Neural progenitor cell (in vitro differentiated cells): ENCODE data around the gene REG1A.

Source experiments
- EZH2 ChIP-seq: fragments of 200-600 bp; sonication (generic); IDR thresholded peaks from 2 replicates; pipeline ENCODE4 v1.6.1; 2017; ENCODE audit warnings: antibody characterized with exemption, mild to moderate bottlenecking, moderate library complexity
- TF ChIP-seq, protein P1 (sequence below): fragments of 200-600 bp; sonication (generic); IDR thresholded peaks from 2 replicates; pipeline ENCODE4 v1.5.1; 2017; ENCODE audit warnings: antibody characterized with exemption, mild to moderate bottlenecking

DNA sequence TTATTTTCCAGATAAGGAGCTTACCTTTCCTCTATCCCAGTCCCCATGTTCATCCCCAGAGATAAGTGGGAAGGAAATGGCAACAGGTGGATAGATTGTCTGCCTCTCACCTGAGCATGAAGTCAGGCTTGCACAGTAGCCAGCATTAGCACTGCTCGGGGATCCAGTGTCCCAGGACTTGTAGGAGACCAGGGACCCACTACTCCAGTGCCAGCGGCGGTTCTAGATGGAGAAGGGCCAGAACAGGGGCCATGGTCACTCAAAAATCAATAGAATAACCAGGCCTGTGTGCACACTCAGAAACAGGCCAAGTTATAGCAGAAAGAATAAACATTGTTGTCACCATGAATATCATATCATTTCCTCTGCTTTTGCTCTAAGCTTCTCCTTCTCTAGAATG, 34.9 kb upstream of the REG1A start:
- TF ChIP-seq, protein P1, sequence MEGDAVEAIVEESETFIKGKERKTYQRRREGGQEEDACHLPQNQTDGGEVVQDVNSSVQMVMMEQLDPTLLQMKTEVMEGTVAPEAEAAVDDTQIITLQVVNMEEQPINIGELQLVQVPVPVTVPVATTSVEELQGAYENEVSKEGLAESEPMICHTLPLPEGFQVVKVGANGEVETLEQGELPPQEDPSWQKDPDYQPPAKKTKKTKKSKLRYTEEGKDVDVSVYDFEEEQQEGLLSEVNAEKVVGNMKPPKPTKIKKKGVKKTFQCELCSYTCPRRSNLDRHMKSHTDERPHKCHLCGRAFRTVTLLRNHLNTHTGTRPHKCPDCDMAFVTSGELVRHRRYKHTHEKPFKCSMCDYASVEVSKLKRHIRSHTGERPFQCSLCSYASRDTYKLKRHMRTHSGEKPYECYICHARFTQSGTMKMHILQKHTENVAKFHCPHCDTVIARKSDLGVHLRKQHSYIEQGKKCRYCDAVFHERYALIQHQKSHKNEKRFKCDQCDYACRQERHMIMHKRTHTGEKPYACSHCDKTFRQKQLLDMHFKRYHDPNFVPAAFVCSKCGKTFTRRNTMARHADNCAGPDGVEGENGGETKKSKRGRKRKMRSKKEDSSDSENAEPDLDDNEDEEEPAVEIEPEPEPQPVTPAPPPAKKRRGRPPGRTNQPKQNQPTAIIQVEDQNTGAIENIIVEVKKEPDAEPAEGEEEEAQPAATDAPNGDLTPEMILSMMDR, result no peak
- TF ChIP-seq EZH2, result no peak
